H1 (cell line): Measurements from ENCODE around the gene NKAPD1. TPM values are rescaled to one million over a fixed set of nuclear protein-coding genes. Genes with fewer than 3 reads are reported as not detected.

ENCODE experiments used
- ASH2L ChIP-seq: fragments of 200-600, 300-600 bp; sonication (generic); IDR thresholded peaks from one replicate; pipeline ENCODE4 v1.7.1; 2017; ENCODE audit warnings: low read length
- BRCA1 ChIP-seq: IDR thresholded peaks from 2 replicates; pipeline ENCODE4 v1.6.1; 2012; ENCODE audit warnings: low read depth, low read length, improper control_type of control experiment
- CBX5 ChIP-seq: fragments of 300-800, 300-1000 bp; sonication (generic); IDR thresholded peaks from 2 replicates; pipeline ENCODE4 v1.7.1; 2016; ENCODE audit warnings: antibody characterized with exemption, low read length, low read depth
- CTBP2 ChIP-seq: IDR thresholded peaks from 2 replicates; pipeline ENCODE4 v1.7.0; 2011; ENCODE audit warnings: borderline replicate concordance, mild to moderate bottlenecking, moderate library complexity, mixed read lengths, low read length; ENCODE audit not compliant: insufficient read depth, insufficient read length
- CTCF ChIP-seq, 3 experiments: IDR thresholded peaks; 1 replicate in 2 of 3; 2 replicates in 1 of 3; pipeline versions ENCODE4 v1.5.1 to v1.6.1; 2011; ENCODE audit warnings: low read length in 3 of 3, mild to moderate bottlenecking in 3 of 3, inconsistent platforms in 2 of 3, low read depth in 1 of 3, moderate library complexity in 1 of 3; ENCODE audit not compliant: insufficient read depth in 1 of 3; ENCODE audit errors: control extremely low read depth in 1 of 3
- EGR1 ChIP-seq: IDR thresholded peaks from 2 replicates; pipeline ENCODE4 v1.6.1; 2011; ENCODE audit warnings: low read depth, low read length, borderline replicate concordance
- GABPA ChIP-seq: IDR thresholded peaks from 2 replicates; pipeline ENCODE4 v1.6.1; 2011; ENCODE audit warnings: mild to moderate bottlenecking, low read length, moderate library complexity, borderline replicate concordance; ENCODE audit not compliant: insufficient read depth
- JUN ChIP-seq: IDR thresholded peaks from 2 replicates; pipeline ENCODE4 v1.6.1; 2011; ENCODE audit warnings: low read depth, mild to moderate bottlenecking, improper control_type of control experiment, low read length
- JUND ChIP-seq: IDR thresholded peaks from 2 replicates; pipeline ENCODE4 v1.6.1; 2011; ENCODE audit warnings: mild to moderate bottlenecking, improper control_type of control experiment, low read length
- POLR2AphosphoS5 ChIP-seq: IDR thresholded peaks from 2 replicates; pipeline ENCODE4 v1.6.1; 2011; ENCODE audit warnings: low read depth, low read length
- POU5F1 ChIP-seq: IDR thresholded peaks from 2 replicates; pipeline ENCODE4 v1.6.1; 2011; ENCODE audit warnings: low read depth, mild to moderate bottlenecking, low read length, moderate library complexity
- RNF2 ChIP-seq: fragments of 200-900, 300-1000 bp; sonication (generic); IDR thresholded peaks from 2 replicates; pipeline ENCODE4 v1.7.1; 2016; ENCODE audit warnings: borderline replicate concordance, low read depth, mild to moderate bottlenecking, antibody characterized with exemption, low read length; ENCODE audit not compliant: poor library complexity, severe bottlenecking; ENCODE audit errors: missing control alignments
- RXRA ChIP-seq: IDR thresholded peaks from 2 replicates; pipeline ENCODE4 v1.6.1; 2011; ENCODE audit warnings: low read depth, mild to moderate bottlenecking, low read length, moderate library complexity; ENCODE audit not compliant: insufficient read depth
- TCF12 ChIP-seq: IDR thresholded peaks from 2 replicates; pipeline ENCODE4 v1.6.1; 2011; ENCODE audit warnings: low read depth, mild to moderate bottlenecking, low read length
- YY1 ChIP-seq: IDR thresholded peaks from 2 replicates; pipeline ENCODE4 v1.6.1; 2011; ENCODE audit warnings: low read depth, mild to moderate bottlenecking, low read length
- polyA plus RNA-seq, 7 experiments: library from polyadenylated mRNA; depleted of rRNA in 3 of 7; stranded (reverse) in 5 of 7; unstranded in 2 of 7; fragments of >200 nt in 5 of 7; fragments of 200-250 nt in 2 of 7; gene quantifications; 1 replicate in 5 of 7; 2 replicates in 1 of 7; 4 replicates in 1 of 7; pipeline versions ENCODE4 v1.2.1 to v1.2.3, GENCODE V29; 2011 to 2013; ENCODE audit warnings: missing spikeins in 2 of 7, mixed read lengths in 2 of 7
- total RNA-seq: library from RNA; stranded (reverse); fragmentation: NEBNext Ultra II Directional; extraction: Animal tissue kit (Norgen Biotek cat#: 25700); gene quantifications from 2 replicates; pipeline ENCODE4 v1.2.1, GENCODE V29; 2021
- TF ChIP-seq, protein P1 (sequence below): IDR thresholded peaks from 2 replicates; pipeline ENCODE4 v1.6.1; 2011; ENCODE audit warnings: low read length, improper control_type of control experiment
- TF ChIP-seq, protein P2 (sequence below): IDR thresholded peaks from 2 replicates; pipeline ENCODE4 v1.6.1; 2012; ENCODE audit warnings: inconsistent platforms

Gene NKAPD1
- total and polyA plus RNA-seq, 2 of the 8 experiments (the other 6 are each of a cell fraction or from before 2014, with no cell fraction given), result 6.7 to 16.7 TPM

- TF ChIP-seq POU5F1 (no peak), RNF2 (no peak), ASH2L (peak; percentile 56), POLR2AphosphoS5 (peak; percentile 91), YY1 (peak; percentile 96), JUN (no peak), CBX5 (no peak), CTBP2 (no peak), TCF12 (no peak), BRCA1 (no peak), RXRA (no peak), GABPA (peak; percentile 95), JUND (peak; percentile 5; the same call in 1 of the 2 replicates), EGR1 (no peak; the same call in 1 of the 2 replicates), CTCF (IDR thresholded peaks at IDR 0.05; ENCODE audit: control extremely low read depth in 1 of 3, insufficient read depth in 1 of 3, low read depth in 1 of 3, low read length in 3 of 3) (peak in 1 of 3 experiments; percentile 17; a peak in 2 of 4 replicates)
- TF ChIP-seq, protein P1, sequence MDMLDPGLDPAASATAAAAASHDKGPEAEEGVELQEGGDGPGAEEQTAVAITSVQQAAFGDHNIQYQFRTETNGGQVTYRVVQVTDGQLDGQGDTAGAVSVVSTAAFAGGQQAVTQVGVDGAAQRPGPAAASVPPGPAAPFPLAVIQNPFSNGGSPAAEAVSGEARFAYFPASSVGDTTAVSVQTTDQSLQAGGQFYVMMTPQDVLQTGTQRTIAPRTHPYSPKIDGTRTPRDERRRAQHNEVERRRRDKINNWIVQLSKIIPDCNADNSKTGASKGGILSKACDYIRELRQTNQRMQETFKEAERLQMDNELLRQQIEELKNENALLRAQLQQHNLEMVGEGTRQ, result no peak
- TF ChIP-seq, protein P2, sequence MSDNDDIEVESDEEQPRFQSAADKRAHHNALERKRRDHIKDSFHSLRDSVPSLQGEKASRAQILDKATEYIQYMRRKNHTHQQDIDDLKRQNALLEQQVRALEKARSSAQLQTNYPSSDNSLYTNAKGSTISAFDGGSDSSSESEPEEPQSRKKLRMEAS, result no peak
Observed at GRCh38 chr11:112086422-112087191, 12.5 kb downstream of the NKAPD1 start, which contains the start of the genes SDHD and TIMM8B (continued).
